Stimulated activated naive CD8-positive, alpha-beta T cell treated with anti-CD3 and anti-CD28 coated beads, Interleukin-15, Interleukin-2, amounts not matched to agents 100 ng/mL and 50 ng/mL, for 24 hours (primary cell): ENCODE results near the gene MSMB.
"Not testable (repeated sequence)": the region's sequence is repeated elsewhere in the genome, so short reads cannot be mapped to it uniquely, and the experiment has no call there.

Source experiments
- H3K27ac Mint-ChIP-seq: one replicate; pipeline ENCODE4 v1.8.0; 2021; ENCODE audit warnings: mild to moderate bottlenecking, mixed read lengths
- H3K27me3 Mint-ChIP-seq: one replicate; pipeline ENCODE4 v1.8.0; 2021; ENCODE audit warnings: mixed read lengths
- H3K36me3 Mint-ChIP-seq: one replicate; pipeline ENCODE4 v1.8.0; 2021; ENCODE audit warnings: low read depth, mixed read lengths
- H3K4me1 Mint-ChIP-seq: one replicate; pipeline ENCODE4 v1.8.0; 2021; ENCODE audit warnings: low read depth, mixed read lengths
- H3K4me3 Mint-ChIP-seq: one replicate; pipeline ENCODE4 v1.8.0; 2021; ENCODE audit warnings: mild to moderate bottlenecking, mixed read lengths
- H3K9me3 Mint-ChIP-seq: one replicate; pipeline ENCODE4 v1.8.0; 2021; ENCODE audit warnings: mixed read lengths

MSMB gene

GRCh38 chr10:46077731-46078413 is 31.8 kb upstream of the MSMB start:
- H3K27me3 Mint-ChIP-seq: no peaks in the 10 kb centered on the region
- peaks cover 21% of the 10 kb centered on the region for H3K4me1 Mint-ChIP-seq
- peak overlapping the region; percentile 40 for H3K27ac Mint-ChIP-seq
- no peaks in the 10 kb centered on the region for H3K36me3 Mint-ChIP-seq
- H3K9me3 Mint-ChIP-seq: no peaks in the 10 kb centered on the region
- no peak overlapping the region for H3K4me3 Mint-ChIP-seq

DNA sequence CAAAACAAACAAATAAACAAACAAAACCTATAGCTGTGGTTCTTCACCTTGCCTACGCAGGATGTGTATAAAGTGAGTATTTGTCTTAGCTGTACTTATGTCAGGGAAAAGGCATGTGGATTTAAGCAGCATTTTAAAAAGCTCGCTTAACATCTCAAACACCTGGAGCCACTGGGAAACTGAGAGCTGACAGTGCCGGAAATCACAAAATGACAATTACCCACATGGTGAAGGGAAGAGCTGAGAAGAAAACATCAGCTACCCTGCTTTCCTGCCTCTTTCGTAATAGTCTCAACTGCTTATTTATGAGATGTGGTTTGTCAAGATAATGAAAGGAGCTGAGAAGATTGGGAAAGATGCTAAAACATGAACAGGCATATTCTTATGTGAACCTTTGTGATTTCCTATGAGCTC is 31.1 kb upstream of the MSMB start:
- no peak overlapping the region for H3K4me3 Mint-ChIP-seq
- no peaks in the 10 kb centered on the region for H3K27me3 Mint-ChIP-seq
- no peaks in the 10 kb centered on the region for H3K9me3 Mint-ChIP-seq
- peaks cover 21% of the 10 kb centered on the region for H3K4me1 Mint-ChIP-seq
- H3K36me3 Mint-ChIP-seq: no peaks in the 10 kb centered on the region
- peak overlapping the region; percentile 40 for H3K27ac Mint-ChIP-seq

DNA sequence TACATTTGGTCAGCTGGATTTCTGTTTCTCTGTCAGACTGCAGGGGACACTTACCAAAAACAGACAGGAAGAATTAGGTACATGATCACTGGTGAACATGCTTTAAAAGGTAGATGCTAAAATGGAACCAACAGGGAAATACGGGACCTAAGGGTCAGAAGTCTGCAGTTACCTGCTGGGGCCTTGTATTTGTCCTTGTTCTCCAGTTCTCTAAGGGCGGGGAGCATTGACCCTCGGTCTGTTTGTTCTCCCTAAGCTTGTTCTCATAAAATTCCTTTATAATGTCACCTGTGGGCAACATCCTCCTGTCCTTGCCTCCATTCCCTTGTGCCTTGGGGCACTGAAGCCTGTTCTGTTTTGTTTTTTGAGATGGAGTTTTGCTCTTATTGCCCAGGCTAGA is 29.8 kb upstream of the MSMB start:
- H3K27me3 Mint-ChIP-seq: no peaks in the 10 kb centered on the region

GRCh38 chr10:46074196-46074946 is 28.3 kb upstream of the MSMB start:
- H3K4me1 Mint-ChIP-seq: peaks cover 14% of the 10 kb centered on the region
- no peak overlapping the region for H3K4me3 Mint-ChIP-seq
- H3K27me3 Mint-ChIP-seq: no peaks in the 10 kb centered on the region
- no peaks in the 10 kb centered on the region for H3K9me3 Mint-ChIP-seq
- no peaks in the 10 kb centered on the region for H3K36me3 Mint-ChIP-seq
- no peak overlapping the region for H3K27ac Mint-ChIP-seq

More for the DNA sequence above, 29.8 kb upstream of the MSMB start:
- Mint-ChIP-seq H3K9me3 (no peaks in the 10 kb centered on the region), H3K36me3 (no peaks in the 10 kb centered on the region), H3K4me3 (no peak overlapping the region), H3K27ac (no peak overlapping the region), H3K4me1 (peaks cover 21% of the 10 kb centered on the region)

DNA sequence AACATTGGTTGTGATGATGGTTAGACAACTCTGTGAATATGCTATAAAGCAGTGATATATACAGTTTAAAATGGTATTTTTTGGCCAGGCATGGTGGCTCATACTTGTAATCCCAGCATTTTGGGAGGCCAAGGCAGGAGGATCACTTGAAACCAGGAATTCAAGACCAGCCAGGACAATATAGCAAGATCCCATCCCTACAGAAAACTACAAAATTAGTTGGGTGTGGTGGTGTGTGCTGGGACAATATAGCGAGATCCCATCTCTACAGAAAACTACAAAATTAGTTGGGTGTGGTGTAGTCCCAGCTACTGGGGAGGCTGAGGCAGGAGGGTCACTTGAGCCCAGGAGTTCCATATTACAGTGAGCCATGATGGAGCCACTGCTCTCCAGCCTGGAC is 27.5 kb upstream of the MSMB start:
- Mint-ChIP-seq H3K27me3 (no peaks in the 10 kb centered on the region), H3K4me1 (peaks cover 14% of the 10 kb centered on the region), H3K36me3 (no peaks in the 10 kb centered on the region), H3K27ac (no peak overlapping the region), H3K9me3 (no peaks in the 10 kb centered on the region), H3K4me3 (no peak overlapping the region)

- Mint-ChIP-seq H3K27ac (no peak overlapping the region), H3K4me1 (no peaks in the 10 kb centered on the region), H3K27me3 (no peaks in the 10 kb centered on the region), H3K9me3 (no peaks in the 10 kb centered on the region), H3K4me3 (no peak overlapping the region), H3K36me3 (no peaks in the 10 kb centered on the region)
Measured at GRCh38 chr10:46070749-46071148, 24.7 kb upstream of the MSMB start.

DNA sequence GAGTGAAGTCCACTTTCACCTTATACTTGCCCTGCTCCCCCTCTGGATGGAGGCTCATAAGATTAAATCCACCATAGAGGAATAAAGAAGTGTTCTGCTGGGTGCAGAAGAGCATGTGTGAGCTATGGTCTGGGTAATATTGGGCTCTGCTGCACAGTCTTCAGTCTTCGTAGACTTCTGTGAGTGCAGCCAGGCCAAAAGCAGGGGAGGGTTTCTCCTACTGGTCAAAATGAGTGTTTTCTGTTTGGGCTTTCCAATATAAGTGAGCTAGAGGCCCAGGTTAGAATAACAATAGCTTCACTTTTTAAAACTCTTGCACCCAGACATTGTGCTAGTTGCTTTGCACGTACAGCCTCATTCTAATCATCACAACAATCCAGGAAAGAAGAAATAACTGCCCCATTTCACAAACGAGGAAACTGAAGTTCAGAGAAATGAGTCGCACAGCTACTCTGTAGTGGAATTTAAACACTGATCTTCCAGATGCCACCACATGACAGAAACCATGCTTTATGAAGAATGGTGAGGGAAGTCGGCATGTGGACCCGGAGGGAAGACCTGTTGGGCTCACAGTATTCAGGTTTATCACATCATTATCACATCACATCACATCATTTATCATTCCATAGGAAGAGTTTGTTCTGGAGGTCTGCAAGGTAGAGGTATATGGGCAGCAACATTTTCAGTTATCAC is 23.8 kb upstream of the MSMB start:
- no peak overlapping the region for H3K27ac Mint-ChIP-seq
- H3K4me1 Mint-ChIP-seq: no peaks in the 10 kb centered on the region
- H3K4me3 Mint-ChIP-seq: no peak overlapping the region
- H3K27me3 Mint-ChIP-seq: no peaks in the 10 kb centered on the region
- no peaks in the 10 kb centered on the region for H3K36me3 Mint-ChIP-seq
- no peaks in the 10 kb centered on the region for H3K9me3 Mint-ChIP-seq

DNA sequence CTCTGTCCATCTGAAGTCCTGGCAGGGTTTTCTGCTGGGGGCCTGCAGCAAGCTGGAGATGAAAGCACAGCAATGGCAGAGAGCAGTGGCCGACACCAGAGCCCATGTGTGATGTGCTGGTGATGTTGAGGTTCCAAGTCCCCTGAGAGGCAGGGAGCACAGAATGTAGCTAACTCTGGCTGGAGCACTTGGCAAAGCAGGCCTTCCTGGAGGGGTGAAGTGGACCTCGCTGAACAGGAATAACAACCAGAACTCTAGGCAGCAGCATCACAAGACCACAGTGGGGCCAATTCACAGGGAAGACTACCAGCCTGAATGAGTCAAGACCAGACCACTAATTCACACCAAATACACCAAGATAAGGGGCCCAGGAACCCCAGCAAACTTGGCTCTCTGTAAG is 22.8 kb upstream of the MSMB start:
- Mint-ChIP-seq H3K27ac (no peak overlapping the region), H3K4me1 (no peaks in the 10 kb centered on the region), H3K9me3 (no peaks in the 10 kb centered on the region), H3K4me3 (no peak overlapping the region), H3K36me3 (no peaks in the 10 kb centered on the region), H3K27me3 (no peaks in the 10 kb centered on the region)

DNA sequence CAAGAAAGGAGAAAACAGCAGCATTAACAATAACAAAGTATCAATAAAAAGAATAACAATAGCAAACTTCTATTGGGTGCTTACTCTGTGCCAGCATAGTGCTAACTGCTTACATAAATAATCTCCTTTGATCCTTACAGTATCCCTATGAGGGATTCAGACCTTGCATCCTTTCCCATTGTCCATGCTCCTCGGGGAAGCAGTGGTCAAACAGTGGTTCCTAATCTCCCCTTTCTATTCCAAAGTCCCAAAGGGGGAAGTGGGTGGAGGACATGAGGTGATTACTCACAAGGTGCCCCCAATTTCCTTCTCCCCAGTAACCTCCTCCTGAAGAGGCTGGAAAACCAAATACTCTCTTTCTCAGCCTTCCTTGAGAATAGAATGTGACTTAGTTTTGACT is 22.0 kb upstream of the MSMB start:
- Mint-ChIP-seq H3K27me3 (no peaks in the 10 kb centered on the region), H3K27ac (no peak overlapping the region), H3K4me3 (no peak overlapping the region), H3K9me3 (no peaks in the 10 kb centered on the region), H3K4me1 (no peaks in the 10 kb centered on the region), H3K36me3 (no peaks in the 10 kb centered on the region)

DNA sequence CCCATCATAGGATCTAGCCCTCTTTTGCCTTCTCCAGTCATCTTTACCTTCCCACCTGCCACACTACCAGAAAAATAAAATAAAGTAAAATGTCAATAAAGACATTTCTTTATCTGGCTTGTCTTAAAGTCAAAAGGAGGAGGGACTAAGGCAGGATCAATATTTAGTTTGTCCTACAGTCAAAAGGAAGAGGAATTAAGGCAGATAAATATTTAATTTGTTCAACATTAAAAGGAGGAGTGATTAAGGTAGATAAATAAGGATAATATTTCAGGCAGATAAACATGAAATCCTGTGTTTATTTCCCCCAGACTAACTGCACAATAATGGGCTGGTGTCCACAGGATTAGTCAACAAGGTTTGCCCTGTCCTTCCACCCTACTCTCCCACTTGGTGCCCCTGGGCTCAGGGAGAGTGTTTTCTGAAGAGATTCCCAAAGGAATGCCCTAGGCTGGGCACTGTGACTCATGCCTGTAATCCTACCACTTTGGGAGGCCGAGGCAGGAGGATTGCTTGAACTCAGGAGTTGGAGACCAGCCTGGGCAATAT is 18.3 kb upstream of the MSMB start:
- Mint-ChIP-seq H3K27ac (no peak overlapping the region), H3K4me3 (no peak overlapping the region), H3K9me3 (no peaks in the 10 kb centered on the region), H3K4me1 (no peaks in the 10 kb centered on the region), H3K27me3 (no peaks in the 10 kb centered on the region), H3K36me3 (no peaks in the 10 kb centered on the region)

DNA sequence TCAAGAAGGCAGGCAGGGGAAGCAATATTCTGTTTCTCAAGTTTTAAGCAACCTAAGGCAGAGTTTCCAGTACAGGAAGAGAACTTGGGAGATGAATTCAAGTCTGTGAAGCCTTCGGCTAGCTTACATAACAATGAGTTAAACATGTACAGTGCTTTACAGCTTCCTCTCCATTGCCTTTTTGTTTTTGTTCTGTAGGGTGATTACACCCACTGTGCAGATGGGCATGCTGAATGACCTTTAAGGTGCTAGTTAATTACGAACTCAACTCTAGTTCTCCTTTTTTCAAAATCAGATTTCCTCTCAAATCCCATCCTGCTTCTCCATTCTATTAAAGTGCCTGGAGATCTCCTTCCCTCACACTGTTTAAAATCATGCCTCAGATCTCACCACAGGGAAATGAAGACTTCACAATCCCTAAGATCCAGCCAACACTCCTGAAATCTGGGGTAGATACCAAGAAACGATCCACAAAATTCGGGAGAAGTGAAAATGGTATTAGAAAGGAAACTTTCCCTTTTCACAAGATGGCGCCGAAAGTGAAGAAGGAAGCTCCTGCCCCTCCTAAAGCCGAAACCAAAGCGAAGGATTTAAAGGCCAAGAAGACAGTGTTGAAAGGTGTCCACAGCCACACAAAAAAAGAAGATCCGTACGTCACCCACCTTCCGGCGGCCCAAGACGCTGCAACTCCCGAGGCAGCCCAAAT is 16.8 kb upstream of the MSMB start:
- H3K4me1 Mint-ChIP-seq: no peaks in the 10 kb centered on the region
- H3K4me3 Mint-ChIP-seq: no peak overlapping the region
- H3K27ac Mint-ChIP-seq: no peak overlapping the region
- no peaks in the 10 kb centered on the region for H3K27me3 Mint-ChIP-seq
- no peaks in the 10 kb centered on the region for H3K9me3 Mint-ChIP-seq
- no peaks in the 10 kb centered on the region for H3K36me3 Mint-ChIP-seq

DNA sequence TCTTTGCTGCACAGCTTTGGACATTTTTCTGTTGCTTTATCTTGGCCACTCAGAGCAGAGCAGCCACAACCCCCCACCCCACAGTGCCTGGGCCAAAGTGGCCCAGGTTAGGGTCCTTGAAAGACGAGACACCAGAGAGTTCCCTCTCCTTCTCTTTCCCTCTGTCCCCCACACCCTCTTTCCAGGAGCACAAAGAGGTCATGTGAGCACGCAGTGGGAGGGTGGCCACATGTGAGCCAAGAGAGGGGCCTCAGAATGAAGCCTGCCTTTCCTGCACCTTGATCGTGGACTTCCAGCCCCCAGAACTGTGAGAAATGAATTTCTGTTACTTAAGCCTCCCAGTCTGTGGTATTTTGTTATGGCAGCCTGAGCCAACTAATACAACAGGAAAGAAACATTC is 14.6 kb upstream of the MSMB start:
- Mint-ChIP-seq H3K4me1 (no peaks in the 10 kb centered on the region), H3K4me3 (no peak overlapping the region), H3K27me3 (no peaks in the 10 kb centered on the region), H3K36me3 (peaks cover 5% of the 10 kb centered on the region), H3K27ac (no peak overlapping the region), H3K9me3 (peaks cover 4% of the 10 kb centered on the region)

GRCh38 chr10:46057927-46058326 is 11.9 kb upstream of the MSMB start:
- H3K27me3 Mint-ChIP-seq, H3K4me3 Mint-ChIP-seq, H3K27ac Mint-ChIP-seq, H3K36me3 Mint-ChIP-seq, H3K4me1 Mint-ChIP-seq, H3K9me3 Mint-ChIP-seq: not testable (repeated sequence)

- peaks cover 5% of the 10 kb centered on the region for H3K36me3 Mint-ChIP-seq
- no peaks in the 10 kb centered on the region for H3K27me3 Mint-ChIP-seq
- no peak overlapping the region for H3K4me3 Mint-ChIP-seq
- H3K4me1 Mint-ChIP-seq: peaks cover 5% of the 10 kb centered on the region
- H3K27ac Mint-ChIP-seq: no peak overlapping the region
- H3K9me3 Mint-ChIP-seq: peaks cover 4% of the 10 kb centered on the region
Measured at GRCh38 chr10:46057038-46057437, 11.0 kb upstream of the MSMB start.

GRCh38 chr10:46055771-46056170 is 9.7 kb upstream of the MSMB start:
- no peak overlapping the region for H3K27ac Mint-ChIP-seq
- H3K27me3 Mint-ChIP-seq: no peaks in the 10 kb centered on the region
- H3K9me3 Mint-ChIP-seq: peaks cover 4% of the 10 kb centered on the region
- peaks cover 5% of the 10 kb centered on the region for H3K36me3 Mint-ChIP-seq
- H3K4me1 Mint-ChIP-seq: peaks cover 5% of the 10 kb centered on the region
- H3K4me3 Mint-ChIP-seq: no peak overlapping the region
